Measurements from ENCODE around the gene SIAH1. TPM values are rescaled to one million over a fixed set of nuclear protein-coding genes. Genes with fewer than 3 reads are reported as not detected.
A peak's percentile ranks its signal among the peaks of the same experiment; 100 is the strongest.

The SIAH1 gene
- total RNA-seq, 1 experiment from 2014 or later, result 29.9 TPM

DNA sequence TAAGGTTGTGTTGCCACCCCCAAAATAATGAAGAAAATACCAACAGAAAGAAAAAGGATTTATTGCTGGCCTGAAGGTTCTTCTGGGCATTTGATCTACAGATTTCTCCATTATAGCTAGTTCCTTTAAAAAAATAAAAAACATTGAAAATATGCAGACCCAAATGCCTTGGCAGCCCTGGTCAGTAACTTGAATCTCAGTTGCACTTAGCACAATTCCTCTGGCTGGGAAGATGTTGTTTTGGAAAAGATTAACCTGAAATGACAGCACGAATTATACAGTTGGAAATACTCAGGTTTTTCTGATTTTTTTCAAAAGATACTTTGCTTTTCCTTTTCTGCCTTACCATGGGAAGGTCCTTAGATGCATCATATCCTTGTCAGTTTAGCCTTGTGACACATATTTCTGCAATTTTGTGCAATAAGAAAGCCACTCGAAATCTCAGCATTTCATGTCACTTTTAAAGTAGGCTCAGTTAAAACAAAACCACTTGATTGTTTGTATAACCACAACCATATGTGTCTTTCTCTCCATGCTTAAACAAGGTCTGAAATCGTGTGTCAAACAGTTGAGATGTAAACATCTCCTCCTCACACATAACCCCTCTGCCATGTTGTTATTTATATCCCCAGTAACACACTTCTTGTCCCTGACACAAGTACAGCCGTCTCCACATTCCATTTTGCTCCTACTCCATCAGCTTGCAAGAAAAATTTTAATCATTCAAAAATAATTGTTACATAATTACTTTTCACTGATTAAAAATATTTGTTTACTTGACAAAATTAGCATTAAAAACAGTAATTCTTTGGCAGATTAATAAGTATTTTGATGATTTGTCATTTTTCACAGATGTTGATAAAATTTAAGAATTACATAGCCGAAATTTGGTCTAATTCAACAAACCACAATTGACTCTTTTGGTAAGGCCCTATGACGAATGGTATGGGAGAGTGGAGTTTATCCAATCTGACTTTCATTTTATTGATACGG, 61.1 kb downstream of the SIAH1 start:
- TF ChIP-seq, protein P1, sequence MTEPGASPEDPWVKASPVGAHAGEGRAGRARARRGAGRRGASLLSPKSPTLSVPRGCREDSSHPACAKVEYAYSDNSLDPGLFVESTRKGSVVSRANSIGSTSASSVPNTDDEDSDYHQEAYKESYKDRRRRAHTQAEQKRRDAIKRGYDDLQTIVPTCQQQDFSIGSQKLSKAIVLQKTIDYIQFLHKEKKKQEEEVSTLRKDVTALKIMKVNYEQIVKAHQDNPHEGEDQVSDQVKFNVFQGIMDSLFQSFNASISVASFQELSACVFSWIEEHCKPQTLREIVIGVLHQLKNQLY (CRISPR knock-in tag; IDR thresholded peaks at IDR 0.05), result no peak
- TF ChIP-seq SP1 (CRISPR knock-in tag; conservative IDR thresholded peaks at IDR 0.05) (no peak), ZNF219 (CRISPR knock-in tag; IDR thresholded peaks at IDR 0.05; ENCODE audit: borderline replicate concordance) (no peak), SOX15 (CRISPR knock-in tag; IDR thresholded peaks at IDR 0.05) (no peak), GRHL2 (CRISPR knock-in tag; IDR thresholded peaks at IDR 0.05; ENCODE audit: insufficient replicate concordance, severe bottlenecking) (no peak), ZNF423 (CRISPR knock-in tag; IDR thresholded peaks at IDR 0.05) (no peak), SMAD4 (CRISPR knock-in tag; IDR thresholded peaks at IDR 0.05) (no peak), CREB1 (CRISPR knock-in tag; IDR thresholded peaks at IDR 0.05) (no peak), ZNF671 (CRISPR knock-in tag; IDR thresholded peaks at IDR 0.05) (no peak), ELF4 (CRISPR knock-in tag; IDR thresholded peaks at IDR 0.05; ENCODE audit: low read depth) (no peak)
- TF ChIP-seq, protein P2, sequence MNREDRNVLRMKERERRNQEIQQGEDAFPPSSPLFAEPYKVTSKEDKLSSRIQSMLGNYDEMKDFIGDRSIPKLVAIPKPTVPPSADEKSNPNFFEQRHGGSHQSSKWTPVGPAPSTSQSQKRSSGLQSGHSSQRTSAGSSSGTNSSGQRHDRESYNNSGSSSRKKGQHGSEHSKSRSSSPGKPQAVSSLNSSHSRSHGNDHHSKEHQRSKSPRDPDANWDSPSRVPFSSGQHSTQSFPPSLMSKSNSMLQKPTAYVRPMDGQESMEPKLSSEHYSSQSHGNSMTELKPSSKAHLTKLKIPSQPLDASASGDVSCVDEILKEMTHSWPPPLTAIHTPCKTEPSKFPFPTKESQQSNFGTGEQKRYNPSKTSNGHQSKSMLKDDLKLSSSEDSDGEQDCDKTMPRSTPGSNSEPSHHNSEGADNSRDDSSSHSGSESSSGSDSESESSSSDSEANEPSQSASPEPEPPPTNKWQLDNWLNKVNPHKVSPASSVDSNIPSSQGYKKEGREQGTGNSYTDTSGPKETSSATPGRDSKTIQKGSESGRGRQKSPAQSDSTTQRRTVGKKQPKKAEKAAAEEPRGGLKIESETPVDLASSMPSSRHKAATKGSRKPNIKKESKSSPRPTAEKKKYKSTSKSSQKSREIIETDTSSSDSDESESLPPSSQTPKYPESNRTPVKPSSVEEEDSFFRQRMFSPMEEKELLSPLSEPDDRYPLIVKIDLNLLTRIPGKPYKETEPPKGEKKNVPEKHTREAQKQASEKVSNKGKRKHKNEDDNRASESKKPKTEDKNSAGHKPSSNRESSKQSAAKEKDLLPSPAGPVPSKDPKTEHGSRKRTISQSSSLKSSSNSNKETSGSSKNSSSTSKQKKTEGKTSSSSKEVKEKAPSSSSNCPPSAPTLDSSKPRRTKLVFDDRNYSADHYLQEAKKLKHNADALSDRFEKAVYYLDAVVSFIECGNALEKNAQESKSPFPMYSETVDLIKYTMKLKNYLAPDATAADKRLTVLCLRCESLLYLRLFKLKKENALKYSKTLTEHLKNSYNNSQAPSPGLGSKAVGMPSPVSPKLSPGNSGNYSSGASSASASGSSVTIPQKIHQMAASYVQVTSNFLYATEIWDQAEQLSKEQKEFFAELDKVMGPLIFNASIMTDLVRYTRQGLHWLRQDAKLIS (CRISPR knock-in tag; IDR thresholded peaks at IDR 0.05; ENCODE audit: borderline replicate concordance), result no peak
- TF ChIP-seq, protein P3, sequence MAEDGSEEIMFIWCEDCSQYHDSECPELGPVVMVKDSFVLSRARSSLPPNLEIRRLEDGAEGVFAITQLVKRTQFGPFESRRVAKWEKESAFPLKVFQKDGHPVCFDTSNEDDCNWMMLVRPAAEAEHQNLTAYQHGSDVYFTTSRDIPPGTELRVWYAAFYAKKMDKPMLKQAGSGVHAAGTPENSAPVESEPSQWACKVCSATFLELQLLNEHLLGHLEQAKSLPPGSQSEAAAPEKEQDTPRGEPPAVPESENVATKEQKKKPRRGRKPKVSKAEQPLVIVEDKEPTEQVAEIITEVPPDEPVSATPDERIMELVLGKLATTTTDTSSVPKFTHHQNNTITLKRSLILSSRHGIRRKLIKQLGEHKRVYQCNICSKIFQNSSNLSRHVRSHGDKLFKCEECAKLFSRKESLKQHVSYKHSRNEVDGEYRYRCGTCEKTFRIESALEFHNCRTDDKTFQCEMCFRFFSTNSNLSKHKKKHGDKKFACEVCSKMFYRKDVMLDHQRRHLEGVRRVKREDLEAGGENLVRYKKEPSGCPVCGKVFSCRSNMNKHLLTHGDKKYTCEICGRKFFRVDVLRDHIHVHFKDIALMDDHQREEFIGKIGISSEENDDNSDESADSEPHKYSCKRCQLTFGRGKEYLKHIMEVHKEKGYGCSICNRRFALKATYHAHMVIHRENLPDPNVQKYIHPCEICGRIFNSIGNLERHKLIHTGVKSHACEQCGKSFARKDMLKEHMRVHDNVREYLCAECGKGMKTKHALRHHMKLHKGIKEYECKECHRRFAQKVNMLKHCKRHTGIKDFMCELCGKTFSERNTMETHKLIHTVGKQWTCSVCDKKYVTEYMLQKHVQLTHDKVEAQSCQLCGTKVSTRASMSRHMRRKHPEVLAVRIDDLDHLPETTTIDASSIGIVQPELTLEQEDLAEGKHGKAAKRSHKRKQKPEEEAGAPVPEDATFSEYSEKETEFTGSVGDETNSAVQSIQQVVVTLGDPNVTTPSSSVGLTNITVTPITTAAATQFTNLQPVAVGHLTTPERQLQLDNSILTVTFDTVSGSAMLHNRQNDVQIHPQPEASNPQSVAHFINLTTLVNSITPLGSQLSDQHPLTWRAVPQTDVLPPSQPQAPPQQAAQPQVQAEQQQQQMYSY (CRISPR knock-in tag; IDR thresholded peaks at IDR 0.05), result no peak
- TF ChIP-seq, protein P4, sequence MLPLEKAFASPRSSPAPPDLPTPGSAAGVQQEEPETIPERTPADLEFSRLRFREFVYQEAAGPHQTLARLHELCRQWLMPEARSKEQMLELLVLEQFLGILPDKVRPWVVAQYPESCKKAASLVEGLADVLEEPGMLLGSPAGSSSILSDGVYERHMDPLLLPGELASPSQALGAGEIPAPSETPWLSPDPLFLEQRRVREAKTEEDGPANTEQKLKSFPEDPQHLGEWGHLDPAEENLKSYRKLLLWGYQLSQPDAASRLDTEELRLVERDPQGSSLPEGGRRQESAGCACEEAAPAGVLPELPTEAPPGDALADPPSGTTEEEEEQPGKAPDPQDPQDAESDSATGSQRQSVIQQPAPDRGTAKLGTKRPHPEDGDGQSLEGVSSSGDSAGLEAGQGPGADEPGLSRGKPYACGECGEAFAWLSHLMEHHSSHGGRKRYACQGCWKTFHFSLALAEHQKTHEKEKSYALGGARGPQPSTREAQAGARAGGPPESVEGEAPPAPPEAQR (CRISPR knock-in tag; IDR thresholded peaks at IDR 0.05), result no peak
- TF ChIP-seq, protein P5, sequence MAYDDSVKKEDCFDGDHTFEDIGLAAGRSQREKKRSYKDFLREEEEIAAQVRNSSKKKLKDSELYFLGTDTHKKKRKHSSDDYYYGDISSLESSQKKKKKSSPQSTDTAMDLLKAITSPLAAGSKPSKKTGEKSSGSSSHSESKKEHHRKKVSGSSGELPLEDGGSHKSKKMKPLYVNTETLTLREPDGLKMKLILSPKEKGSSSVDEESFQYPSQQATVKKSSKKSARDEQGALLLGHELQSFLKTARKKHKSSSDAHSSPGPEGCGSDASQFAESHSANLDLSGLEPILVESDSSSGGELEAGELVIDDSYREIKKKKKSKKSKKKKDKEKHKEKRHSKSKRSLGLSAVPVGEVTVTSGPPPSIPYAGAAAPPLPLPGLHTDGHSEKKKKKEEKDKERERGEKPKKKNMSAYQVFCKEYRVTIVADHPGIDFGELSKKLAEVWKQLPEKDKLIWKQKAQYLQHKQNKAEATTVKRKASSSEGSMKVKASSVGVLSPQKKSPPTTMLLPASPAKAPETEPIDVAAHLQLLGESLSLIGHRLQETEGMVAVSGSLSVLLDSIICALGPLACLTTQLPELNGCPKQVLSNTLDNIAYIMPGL (CRISPR knock-in tag; IDR thresholded peaks at IDR 0.05), result no peak
- POLR2A ChIA-PET, result no interaction called here
- Mint-ChIP-seq H3K4me3 (no peak overlapping the region), H3K27me3 (ENCODE audit: low read depth) (no peaks in the 10 kb centered on the region), H3K36me3 (peaks cover 4% of the 10 kb centered on the region; the same call in 1 of the 2 replicates), H3K9me3 (no peaks in the 10 kb centered on the region), H3K27ac (peak overlapping the region; percentile 32; the same call in 1 of the 2 replicates), H3K4me1 (peaks cover 18% of the 10 kb centered on the region)
- CTCF ChIA-PET, result no interaction called here
- ATAC-seq, result no peak
- no peak for DNase-seq (ENCODE audit: low spot score)

Measured in WTC11 (cell line).